ENCODE measurements around the gene TMEM18.

The TMEM18 gene

DNA sequence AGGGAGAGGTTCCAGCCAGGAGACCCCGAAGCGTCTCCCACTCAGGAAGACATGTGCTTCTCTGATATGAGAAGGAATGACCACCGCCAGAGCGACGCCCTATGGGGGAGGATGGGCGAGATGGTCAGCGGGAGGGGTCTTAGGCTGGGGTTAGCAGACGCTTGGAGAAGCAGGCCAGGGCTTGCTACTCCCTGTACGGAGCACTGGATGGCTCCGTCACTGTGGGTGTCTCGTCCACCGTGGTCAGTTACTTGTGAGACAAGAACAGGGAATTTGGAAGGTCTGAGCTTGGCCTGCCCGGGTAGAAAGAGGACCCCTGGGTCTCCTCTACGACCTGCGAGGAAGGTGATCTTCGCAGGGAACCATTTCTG lies 39.8 kb downstream of the TMEM18 start:
- Histone ChIP-seq H3K36me3 (no peaks in the 10 kb centered on the region), H3K9me3 (ENCODE audit: severe bottlenecking) (no peaks in the 10 kb centered on the region), H3K27me3 (ENCODE audit: insufficient read depth, low read depth, severe bottlenecking) (no peaks in the 10 kb centered on the region), H3K4me3 (ENCODE audit: low read depth, low read length) (no peak overlapping the region), H3K27ac (no peak overlapping the region)
- TF ChIP-seq CTCF (IDR thresholded peaks at IDR 0.05; ENCODE audit: low read depth, low read length): no peak
- no peak for DNase-seq

DNA sequence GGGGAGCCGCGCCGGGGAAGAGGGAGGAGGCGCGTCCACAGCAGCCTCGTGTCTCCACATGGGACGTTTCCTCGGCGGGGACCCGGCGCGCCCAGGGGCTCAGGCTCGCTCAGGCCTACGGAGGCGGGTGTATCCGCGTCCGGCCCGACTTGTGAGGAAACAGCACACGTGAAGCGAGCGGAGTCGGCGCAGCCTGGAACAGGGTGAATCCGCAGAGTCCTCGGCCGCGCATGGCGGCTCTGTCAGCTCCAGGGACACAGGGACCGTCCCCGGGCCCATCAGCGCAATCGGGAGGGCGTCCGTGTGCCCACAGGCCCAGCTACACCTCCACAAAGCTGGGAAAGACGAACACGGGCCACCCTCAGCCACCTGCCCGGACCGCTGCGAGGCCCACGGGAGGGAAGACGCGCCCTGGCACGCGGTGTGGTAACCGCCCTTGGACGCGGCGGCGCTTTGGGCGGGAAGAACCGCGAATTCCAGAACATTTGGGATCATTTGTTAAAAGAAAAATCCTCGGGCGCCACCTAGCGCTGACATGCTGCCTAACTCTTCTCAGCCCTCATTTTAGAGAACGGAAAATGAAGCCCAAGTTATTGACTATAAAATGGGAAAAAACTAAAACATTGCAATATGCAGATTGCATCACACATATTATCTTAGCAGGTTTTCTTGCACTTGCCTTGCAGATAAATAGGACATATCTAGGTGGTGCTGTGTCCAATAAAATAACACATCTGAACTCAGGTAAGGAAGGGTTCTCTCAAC lies 40.4 kb downstream of the TMEM18 start:
- TF ChIP-seq CTCF (IDR thresholded peaks at IDR 0.05; ENCODE audit: low read depth, low read length): peak; percentile 72
- H3K27me3 ChIP-seq (ENCODE audit: insufficient read depth, low read depth, severe bottlenecking): no peaks in the 10 kb centered on the region
- DNase-seq: peak; percentile 71
- no peaks in the 10 kb centered on the region for H3K9me3 ChIP-seq (ENCODE audit: severe bottlenecking)
- H3K36me3 ChIP-seq: no peaks in the 10 kb centered on the region
- H3K27ac ChIP-seq: no peak overlapping the region
- no peak overlapping the region for H3K4me3 ChIP-seq (ENCODE audit: low read depth, low read length)

DNA sequence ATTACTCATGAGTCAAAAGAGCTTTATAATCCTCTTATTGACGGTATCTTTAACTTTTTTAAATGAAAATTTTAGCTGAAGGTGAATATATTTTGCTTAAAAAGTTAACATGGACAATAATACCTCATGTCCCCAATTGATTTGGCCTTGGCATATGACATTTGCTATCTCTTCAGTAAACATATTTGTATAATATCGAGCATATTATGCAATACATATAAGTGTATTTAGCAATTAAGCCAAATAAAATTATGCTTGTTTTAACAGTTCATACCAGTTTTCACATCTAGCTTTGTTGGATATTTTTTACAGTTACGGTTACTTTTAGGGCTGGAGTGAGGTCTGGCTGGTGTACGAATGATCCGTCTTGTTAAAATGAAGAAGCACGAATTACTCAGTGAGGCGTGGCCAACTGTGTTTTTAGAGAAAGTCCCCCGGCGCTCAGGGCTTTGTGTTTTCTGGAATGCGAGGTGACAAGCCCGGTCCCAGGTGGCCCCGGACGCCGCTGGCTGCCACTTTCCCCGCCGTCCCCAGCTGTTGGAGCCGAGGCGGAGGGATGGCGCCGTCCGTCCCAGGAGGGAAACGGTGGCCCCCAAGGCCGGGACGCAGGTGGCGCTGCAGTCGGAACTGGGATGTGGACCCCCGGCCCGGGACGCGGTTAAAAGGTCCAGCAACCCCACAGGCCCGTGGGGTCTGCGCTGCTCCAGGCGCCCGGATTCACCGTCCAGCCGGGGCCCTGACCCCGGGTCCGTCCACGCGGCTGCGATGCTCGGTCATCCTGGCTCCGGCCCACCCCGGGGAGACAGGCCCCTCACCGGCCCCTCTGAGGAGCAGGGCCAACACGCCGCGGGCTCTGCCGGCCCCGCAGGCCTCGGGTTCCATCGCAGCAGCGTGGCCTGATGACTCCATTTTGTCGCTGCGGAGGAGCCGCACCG lies 41.3 kb downstream of the TMEM18 start:
- no peak overlapping the region for H3K4me3 ChIP-seq (ENCODE audit: low read depth, low read length)
- no peaks in the 10 kb centered on the region for H3K36me3 ChIP-seq
- no peaks in the 10 kb centered on the region for H3K9me3 ChIP-seq (ENCODE audit: severe bottlenecking)
- no peaks in the 10 kb centered on the region for H3K27me3 ChIP-seq (ENCODE audit: insufficient read depth, low read depth, severe bottlenecking)
- no peak overlapping the region for H3K27ac ChIP-seq
- no peak for TF ChIP-seq CTCF (IDR thresholded peaks at IDR 0.05; ENCODE audit: low read depth, low read length)
- DNase-seq: no peak

GRCh38 chr2:634636-635388 lies 42.4 kb downstream of the TMEM18 start:
- Histone ChIP-seq H3K9me3 (ENCODE audit: severe bottlenecking) (no peaks in the 10 kb centered on the region), H3K27ac (no peak overlapping the region), H3K27me3 (ENCODE audit: insufficient read depth, low read depth, severe bottlenecking) (no peaks in the 10 kb centered on the region), H3K4me3 (ENCODE audit: low read depth, low read length) (no peak overlapping the region), H3K36me3 (no peaks in the 10 kb centered on the region)
- DNase-seq: no peak
- no peak for TF ChIP-seq CTCF (IDR thresholded peaks at IDR 0.05; ENCODE audit: low read depth, low read length)

DNA sequence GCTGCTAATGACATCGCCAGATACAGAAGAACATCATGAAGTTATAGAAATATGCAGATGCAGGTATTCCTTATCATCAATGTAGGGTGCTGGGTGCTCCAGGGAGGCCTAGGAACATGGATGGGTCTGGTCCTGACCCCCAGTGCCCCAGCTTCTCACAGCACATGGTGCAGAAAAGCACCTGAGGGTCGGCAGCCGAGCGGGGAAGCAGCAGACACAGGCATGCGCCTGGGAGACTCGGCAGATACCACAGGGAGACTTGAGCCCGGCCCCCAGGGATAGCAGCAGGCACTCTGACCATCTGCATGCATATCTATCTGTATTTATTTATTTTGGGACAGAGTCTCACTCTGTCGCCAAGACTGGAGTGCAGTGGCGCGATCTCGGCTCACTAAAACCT lies 43.2 kb downstream of the TMEM18 start:
- no peak for DNase-seq
- Histone ChIP-seq H3K36me3 (no peaks in the 10 kb centered on the region), H3K27ac (no peak overlapping the region), H3K9me3 (ENCODE audit: severe bottlenecking) (no peaks in the 10 kb centered on the region), H3K4me3 (ENCODE audit: low read depth, low read length) (no peak overlapping the region), H3K27me3 (ENCODE audit: insufficient read depth, low read depth, severe bottlenecking) (no peaks in the 10 kb centered on the region)
- TF ChIP-seq CTCF (IDR thresholded peaks at IDR 0.05; ENCODE audit: low read depth, low read length): no peak

Data from WERI-Rb-1 (cell line).